Fibroblast of skin of back (primary cell): ENCODE measurements around the gene DMRTB1.

ENCODE experiments used
- DNase-seq: peaks from one replicate; pipeline ENCODE4 v3.0.0-alpha.2; 2013

DMRTB1 gene

GRCh38 chr1:53435151-53435550 is 24.0 kb upstream of the DMRTB1 start:
- DNase-seq, result no peak

GRCh38 chr1:53438427-53439336 is 20.5 kb upstream of the DMRTB1 start:
- DNase-seq, result no peak

GRCh38 chr1:53439337-53440207 is 19.6 kb upstream of the DMRTB1 start:
- no peak for DNase-seq

- DNase-seq, result no peak
Measured at GRCh38 chr1:53440633-53441032, 18.6 kb upstream of the DMRTB1 start.

- peak; percentile 65 for DNase-seq
Measured at GRCh38 chr1:53442299-53442698, 16.9 kb upstream of the DMRTB1 start.

- DNase-seq, result no peak
Measured at GRCh38 chr1:53446051-53446450, 13.1 kb upstream of the DMRTB1 start.

- no peak for DNase-seq
Measured at GRCh38 chr1:53447413-53447812, 11.8 kb upstream of the DMRTB1 start.

- peak; percentile 54 for DNase-seq
Measured at GRCh38 chr1:53448241-53448841, 10.9 kb upstream of the DMRTB1 start.

- peak; percentile 90 for DNase-seq
Measured at GRCh38 chr1:53449021-53449420, 10.2 kb upstream of the DMRTB1 start.

- DNase-seq, result no peak
Measured at GRCh38 chr1:53449693-53450092, 9.5 kb upstream of the DMRTB1 start.

GRCh38 chr1:53450225-53450624 is 9.0 kb upstream of the DMRTB1 start:
- DNase-seq, result no peak

GRCh38 chr1:53454019-53454418 is 5.2 kb upstream of the DMRTB1 start:
- no peak for DNase-seq

GRCh38 chr1:53455364-53455991 is 3.7 kb upstream of the DMRTB1 start:
- no peak for DNase-seq

GRCh38 chr1:53458634-53459033 is 565 bp upstream of the DMRTB1 start:
- peak; percentile 26 for DNase-seq

GRCh38 chr1:53460211-53460634 is 1.0 kb downstream of the DMRTB1 start:
- DNase-seq, result no peak

GRCh38 chr1:53460666-53461322 is 1.6 kb downstream of the DMRTB1 start:
- no peak for DNase-seq

GRCh38 chr1:53461323-53462044 is 2.3 kb downstream of the DMRTB1 start:
- DNase-seq, result no peak

- DNase-seq, result no peak
Measured at GRCh38 chr1:53462193-53462592, 3.0 kb downstream of the DMRTB1 start.

GRCh38 chr1:53462769-53463501 is 3.7 kb downstream of the DMRTB1 start:
- DNase-seq, result no peak
